GM21360 (cell line): Measurements from ENCODE around the gene MKX.
"Not testable (repeated sequence)": the region's sequence is repeated elsewhere in the genome, so short reads cannot be mapped to it uniquely, and the experiment has no call there.

Experiments used
- ATAC-seq: cut with Tn5 transposase; IDR thresholded peaks from one replicate; pipeline ENCODE4 v1.9.1; 2021; ENCODE audit warnings: mild to moderate bottlenecking, moderate library complexity; ENCODE audit not compliant: unreplicated experiment

The MKX gene

DNA sequence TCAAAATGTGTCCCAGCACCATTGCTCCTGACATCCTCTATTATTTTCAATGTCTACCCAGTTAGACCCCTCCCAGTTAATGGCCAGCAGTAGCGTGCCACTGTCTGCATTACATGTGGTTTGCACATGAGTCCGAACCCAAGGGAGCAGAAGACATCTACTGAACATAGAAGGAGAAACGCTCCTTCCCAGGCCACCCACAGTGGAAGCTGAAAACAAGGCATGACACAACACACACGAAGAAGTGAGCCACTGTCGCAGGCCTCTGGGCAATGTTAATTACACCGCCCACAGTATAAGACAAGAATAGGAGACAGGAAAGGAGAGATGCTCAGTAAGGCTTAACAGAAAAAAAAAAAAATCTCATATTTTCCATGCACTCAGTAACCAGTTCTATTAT is 50.5 kb downstream of the MKX start:
- ATAC-seq: no peak

DNA sequence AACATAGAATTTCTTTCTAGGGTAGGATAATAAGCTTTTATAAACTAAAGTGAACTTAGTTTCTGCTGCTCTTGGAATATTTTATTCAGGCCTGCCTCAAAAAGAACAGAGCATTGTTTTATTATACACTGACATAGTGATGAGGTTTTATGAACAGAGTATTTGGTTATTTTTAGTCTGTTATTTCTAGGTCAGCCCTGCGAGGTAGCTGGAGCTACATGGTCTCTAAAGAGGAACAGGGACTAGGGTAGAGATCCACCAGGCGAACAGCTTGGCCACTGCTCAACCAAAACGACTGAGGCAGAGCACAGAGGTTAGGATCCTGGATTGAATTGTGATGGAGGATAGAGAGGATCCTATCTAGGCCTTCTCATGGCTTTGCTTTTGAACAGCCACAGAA is 53.0 kb downstream of the MKX start:
- no peak for ATAC-seq

DNA sequence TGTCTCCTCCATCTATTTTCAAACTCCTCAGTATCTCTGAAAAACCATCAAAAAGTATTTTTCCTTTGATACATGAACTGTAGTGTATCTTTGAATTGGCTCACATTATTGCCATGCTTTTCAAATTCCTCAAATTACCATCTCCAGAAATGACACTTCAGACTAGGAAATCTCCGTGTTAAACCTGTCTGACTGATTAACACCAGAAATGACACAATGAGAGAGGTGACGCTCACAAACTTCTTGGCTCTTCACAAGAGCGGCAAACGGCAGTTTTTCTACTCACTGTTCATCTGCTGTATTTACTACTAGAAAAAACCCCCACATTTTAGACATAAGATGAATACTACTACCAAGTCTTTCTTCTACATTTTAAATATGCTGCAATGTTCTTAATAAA is 56.6 kb downstream of the MKX start:
- no peak for ATAC-seq

DNA sequence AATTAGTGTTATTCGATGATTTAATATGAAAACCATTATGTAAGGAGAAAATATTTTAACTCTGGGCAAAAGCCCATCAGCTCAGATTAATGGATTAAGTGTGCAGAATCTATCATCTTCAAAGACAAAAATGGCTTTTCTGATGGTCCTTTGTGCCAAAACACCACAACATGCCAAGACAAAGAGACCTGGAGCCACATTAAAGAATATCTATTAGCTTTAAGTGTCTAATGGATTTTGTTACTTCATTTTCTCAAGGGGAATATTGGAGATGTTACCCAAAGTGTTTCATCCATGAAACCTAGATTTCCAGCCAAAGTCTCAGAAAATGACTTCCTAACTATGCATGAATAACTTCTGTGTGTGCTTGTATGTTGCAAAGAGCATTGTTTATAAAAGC is 57.3 kb downstream of the MKX start:
- no peak for ATAC-seq

DNA sequence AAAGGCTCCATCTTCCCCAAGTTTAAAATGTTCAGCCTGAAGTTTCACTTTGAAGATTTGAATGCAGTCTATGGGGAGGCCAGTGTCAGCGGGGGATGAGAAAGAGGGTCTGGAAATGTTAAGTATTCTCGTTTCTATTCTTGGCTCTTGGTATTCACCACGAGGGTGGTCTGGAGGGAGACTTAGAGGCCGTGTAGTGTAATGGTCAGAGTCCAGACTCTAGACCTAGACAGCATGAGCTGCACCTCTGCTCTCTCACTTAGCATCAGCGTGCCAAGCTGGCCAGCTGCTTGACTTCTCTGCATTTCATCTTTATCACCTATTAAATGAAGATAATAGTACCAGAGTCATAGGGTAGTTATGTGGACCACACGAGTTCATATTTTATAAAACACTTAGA is 57.9 kb downstream of the MKX start:
- no peak for ATAC-seq

DNA sequence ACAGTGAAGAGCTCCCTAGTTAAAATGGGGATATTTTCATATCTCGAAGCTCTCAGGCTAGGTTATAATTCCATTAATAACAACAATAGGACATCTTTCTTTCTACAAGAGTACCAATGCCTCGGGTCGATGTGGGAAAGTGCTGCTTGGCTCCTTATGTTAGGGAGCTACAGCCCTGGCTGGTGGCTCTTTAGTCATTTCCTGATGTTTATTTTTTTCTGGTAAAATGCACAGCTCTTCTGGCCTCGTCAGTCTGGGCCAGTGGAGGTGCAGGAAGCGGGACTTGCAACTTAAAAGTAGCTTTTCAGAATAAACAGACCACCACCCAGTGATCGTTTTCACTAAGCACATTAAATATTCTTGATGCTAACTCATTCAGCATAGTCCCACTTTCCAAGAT is 58.3 kb downstream of the MKX start:
- no peak for ATAC-seq

DNA sequence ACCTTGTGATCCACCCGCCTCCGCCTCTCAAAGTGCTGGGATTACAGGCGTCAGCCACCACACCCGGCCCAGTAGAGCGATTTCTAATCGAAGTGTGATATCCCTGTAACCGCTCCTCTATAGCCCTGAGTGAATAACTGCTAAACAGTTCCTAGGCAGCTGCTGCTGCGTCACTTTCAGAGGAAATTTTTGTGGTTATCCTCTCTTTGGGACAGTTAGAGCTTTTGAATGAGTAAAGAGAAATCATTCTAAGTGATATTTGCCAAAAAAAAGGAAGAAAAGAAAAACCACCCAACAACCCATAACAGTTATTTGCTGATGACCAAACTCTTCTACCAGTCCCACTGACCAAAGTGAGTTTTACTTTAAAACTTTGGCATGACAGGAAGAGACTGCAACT is 59.9 kb downstream of the MKX start:
- no peak for ATAC-seq

DNA sequence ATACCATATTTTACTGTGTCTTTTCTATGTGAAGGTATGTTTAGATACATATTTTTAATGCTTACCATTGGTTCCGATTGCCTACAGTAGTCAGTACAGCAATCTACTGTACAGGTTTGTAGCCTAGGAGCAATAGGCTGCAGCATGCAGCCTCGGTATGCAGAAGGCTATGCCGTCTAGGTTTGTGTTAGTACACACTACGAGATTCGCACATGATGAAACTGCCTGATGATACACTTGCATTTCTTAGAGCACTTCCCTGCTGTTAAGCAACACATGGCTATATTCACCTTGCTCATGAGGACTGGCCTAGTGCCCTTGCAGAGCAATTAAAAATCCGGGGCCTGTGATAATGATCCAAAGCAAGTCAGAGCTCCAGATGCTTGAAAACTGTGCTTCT is 62.4 kb downstream of the MKX start:
- ATAC-seq: no peak

DNA sequence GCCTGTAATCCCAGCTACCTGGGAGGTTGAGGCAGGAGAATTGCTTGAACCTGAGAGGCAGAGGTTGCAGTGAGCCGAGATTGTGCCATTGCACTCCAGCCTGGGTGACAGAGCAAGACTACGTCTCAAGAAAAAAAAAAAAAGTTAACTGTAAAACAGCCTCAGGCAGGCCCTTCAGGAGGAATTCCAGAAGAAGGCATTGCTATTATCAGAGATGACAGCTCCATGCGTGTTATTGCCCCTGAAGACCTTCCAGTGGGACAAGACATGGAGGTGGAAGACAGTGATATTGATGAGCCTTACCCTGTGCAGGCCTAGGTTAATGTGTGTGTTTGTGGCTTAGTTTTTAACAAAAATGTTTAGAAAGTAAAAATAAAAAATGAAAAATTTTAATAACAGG is 63.8 kb downstream of the MKX start:
- not testable (repeated sequence) for ATAC-seq

DNA sequence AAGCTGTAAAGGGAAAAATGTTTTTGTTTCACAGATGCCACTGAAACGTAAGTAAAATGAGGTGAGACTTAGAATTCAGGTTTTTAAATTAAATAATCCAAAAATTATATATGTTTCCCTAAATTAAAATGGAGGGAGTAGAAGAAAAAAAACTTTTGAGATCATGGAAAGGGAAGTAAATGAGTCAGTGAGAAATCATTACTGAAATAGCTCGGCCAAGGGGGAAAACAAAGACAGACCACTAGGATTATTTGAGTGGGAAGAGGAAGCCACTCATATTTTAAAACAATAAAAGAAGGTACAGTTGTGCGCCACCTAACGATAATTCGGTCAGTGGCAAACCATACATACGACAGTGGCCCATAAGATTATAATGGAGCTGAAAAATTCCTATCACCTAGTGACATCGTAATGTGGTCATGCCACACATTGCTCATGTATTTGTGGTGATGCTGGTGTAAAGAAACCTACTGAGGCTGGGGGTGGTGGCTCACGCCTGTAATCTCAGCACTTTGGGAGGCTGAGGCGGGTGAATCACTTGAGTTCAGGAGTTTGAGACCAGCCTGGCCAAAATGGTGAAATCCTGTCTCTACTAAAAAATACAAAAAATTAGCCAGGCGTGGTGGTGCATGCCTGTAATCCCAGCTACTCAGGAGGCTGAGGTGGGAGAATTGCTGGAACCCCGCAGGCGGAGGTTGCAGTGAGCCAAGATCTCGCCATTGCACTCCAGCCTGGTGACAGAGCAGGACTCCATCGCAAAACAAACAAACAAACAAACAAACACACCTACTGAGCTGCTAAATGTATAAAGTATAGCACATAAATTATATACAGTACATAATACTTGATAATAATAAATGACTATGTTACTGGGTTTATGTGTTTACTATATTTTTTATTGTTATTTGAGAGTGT is 64.7 kb downstream of the MKX start:
- ATAC-seq: no peak

DNA sequence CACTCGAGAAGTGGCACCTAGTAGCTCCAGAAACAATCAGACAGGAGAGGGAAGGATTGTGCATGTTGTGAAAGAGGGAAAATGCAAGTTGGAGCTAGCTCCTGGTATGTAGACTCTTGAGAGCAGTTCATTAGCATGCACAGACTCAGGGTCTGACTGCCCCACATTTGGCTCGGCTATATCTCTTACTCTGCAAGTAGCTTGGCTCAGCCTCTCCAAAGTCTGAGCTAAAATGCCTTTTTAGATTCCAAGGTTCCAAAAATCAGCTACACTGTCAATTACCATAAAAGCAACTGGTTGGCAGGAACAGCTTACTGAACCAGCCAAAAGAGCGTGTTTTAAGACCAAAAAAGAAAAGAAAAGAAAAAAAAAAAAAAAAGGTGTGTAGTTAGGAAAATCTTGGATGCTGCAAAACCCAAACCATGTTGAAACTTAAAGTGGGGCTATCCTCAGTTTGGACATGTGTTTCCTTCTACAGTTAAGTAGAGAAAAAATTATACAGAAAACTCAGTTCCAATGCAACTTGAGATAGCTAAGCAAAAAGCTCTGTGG is 65.5 kb downstream of the MKX start:
- no peak for ATAC-seq

DNA sequence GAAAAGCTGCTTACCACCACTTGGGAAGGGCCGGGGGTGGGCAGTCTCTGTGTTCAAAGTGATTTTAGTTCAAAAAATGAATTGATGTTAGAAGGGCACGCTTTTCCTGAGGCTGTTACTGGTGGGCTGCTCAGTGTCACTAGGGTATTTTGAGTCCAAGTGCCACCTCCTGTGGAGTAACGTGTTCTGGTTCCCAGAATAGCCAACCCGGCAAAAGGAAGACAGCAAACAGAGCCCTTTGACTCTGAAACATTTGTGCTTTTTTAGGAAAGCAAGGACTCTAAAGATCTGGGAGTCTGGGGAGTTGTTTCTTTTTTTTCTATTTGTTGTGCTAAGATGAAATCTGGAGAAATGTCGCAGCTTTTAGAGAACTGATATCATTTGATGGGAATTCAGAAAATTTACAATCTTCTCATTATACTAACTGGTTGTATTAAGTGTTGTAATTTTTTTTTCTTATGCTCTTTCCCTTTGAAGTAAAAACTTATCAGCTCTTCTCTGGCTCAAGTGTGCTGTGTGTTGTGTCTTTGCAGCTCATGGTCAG is 66.2 kb downstream of the MKX start:
- ATAC-seq: no peak

DNA sequence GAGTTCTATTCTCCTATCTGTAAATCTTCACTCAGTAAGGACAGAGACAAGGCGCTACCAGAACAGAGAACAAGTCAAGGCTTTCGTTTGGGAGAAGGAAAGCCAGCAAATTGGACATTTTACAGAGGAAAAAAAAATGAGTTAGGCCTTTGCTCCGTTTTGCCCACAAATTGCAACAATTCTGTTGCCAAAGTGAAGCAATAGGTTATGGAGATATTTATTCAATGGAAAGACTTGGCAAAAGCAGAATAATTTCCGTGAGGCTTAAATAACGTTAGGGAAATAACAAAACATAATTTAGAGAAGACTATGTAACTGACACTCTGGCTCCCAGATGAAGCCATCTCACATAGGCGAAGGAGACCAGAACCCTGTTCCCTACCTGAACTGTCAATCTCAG is 67.5 kb downstream of the MKX start:
- no peak for ATAC-seq

DNA sequence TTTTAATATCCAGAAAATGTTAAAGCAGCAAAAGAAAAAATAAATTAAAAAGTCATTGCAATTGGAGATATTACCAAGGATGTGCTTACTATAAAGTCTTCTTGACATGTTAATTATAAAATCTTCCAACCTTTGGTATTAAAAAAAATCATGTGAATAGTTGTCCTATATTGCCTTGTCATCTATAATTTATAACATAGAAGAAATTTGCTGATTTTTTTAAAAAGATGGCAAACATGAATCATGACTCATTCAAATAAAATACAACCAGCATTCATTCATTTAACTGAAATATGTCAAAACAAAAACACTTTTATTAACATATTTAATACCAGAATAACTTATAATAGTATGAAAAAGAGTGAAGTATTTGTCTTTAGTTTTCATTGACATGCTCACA is 72.6 kb downstream of the MKX start:
- no peak for ATAC-seq

DNA sequence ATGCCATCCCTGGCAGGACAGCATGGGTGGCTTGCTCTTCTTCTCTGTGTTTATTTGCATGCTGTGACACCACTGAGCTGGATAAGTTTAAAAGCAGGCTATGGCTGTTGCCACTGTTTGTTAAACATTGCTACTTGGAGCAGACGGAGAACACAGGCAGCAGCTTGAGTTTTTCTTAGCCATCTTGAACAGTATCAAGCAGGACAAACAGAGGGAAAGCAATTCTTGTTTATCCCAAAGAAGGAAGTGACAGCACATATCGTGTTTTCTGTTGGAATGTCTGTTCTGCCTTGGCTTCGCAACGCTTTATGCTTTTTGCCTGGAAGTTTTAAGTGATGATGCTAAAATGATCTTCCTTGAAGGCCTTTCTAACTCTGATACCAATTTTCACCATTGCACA is 73.8 kb downstream of the MKX start:
- ATAC-seq: no peak

DNA sequence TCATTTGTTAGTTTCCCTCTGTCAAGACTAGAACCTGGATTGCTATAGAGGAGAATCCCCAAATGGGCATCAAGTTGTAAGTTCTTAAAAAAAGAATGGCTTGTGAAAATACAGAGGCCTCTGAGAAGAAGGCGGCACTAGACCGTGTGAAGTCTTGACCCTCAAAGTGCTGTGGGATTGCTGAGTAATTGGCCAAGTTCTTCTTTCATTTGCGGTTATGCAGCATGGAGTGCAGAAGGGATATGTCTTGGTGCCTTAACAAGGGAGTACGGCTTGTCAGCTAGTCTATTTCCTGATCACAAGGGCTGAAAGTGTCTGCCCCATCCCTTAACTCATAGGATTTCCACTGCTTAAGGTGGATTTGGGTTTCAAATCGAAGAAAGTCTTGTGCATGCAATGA is 81.2 kb downstream of the MKX start:
- no peak for ATAC-seq

DNA sequence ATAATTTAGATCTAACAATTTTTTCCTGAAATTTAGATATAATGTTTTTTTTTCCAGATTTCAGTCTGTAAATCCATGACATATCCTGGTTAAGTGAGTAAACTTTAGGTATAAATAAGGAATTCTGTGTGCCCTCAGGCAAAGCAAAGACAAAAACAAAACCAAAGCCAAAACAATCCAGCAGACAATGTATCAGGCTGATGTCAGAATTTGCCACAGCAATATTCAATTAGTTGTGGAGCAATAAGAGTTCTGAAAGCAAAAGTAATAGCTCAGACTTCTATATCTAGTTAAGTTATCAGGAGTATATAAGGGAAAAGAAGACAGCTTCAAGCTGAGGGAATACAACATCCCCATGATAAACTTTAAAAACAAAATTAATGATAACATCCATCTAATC is 82.0 kb downstream of the MKX start:
- no peak for ATAC-seq

DNA sequence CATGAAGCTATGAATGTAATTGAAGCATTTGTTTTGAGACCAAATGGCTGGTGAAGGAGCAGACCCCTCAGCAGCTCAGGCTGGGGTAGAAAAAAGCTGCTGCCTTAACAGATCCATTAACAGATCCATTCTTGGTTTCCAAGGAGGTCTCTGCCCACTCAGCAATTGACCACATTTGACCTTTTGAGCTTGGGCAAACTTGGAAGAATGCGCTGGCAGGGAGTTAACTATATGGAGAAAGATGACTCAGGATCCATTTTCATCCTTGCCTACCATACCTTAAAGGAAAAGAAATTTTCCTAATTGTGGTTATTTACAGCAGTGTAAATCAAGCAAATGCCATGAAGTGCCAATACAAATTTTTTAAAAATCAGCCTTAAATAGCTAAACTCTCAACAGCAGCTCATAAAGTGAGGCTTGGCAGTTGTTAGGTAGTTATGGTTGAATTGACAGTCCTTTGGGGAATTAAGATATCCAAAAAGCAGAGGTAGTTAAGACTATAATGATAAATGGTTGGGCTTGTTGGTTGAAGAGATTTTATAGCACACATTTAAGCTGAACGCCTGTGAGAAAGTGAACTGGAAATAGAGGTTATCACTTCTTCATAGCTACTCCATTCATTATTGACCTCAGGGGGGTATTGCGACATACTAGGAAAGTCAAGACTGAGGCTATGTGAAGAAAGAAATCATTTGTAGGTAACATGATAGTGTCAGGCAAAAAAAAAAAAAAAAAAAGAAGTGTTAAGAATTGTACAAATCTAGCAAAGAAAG is 83.9 kb downstream of the MKX start:
- no peak for ATAC-seq

DNA sequence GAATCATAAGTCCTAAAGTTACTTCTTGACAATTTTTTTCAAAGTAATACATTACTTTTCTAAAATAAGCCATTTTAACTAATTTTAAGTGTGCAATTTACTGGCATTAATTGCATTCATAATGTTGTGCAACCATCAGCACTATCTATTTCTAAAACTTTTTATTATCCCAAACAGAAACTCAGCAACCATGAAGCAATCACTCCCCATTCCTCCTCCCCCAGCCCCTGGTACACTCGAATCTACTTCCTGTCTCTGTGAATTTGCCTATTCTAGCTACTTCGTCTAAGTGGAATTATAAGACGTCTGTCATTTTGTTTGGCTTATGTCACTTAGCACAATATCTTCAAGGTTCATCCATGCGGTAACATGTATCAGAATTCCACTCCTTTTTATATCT is 84.9 kb downstream of the MKX start:
- no peak for ATAC-seq

DNA sequence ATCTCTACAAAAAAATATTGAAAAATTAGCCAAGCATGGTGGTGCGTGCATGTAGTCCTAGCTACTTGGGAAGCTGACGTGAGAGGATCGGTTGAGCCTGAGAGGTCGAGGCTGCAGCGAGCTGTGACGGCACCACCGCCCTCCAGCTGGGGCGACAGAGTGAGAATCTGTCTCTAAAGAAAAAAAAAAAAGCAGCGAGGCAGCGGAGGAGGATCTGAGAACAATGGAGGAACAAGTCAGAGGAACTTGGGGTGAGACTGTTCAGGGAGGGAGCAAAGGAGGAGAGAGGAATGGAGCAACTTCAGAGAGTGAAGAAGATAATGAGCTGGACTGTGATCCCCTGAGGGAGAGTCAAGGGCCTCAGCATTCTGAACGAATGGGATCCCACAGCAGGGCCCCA is 85.4 kb downstream of the MKX start:
- ATAC-seq: no peak

DNA sequence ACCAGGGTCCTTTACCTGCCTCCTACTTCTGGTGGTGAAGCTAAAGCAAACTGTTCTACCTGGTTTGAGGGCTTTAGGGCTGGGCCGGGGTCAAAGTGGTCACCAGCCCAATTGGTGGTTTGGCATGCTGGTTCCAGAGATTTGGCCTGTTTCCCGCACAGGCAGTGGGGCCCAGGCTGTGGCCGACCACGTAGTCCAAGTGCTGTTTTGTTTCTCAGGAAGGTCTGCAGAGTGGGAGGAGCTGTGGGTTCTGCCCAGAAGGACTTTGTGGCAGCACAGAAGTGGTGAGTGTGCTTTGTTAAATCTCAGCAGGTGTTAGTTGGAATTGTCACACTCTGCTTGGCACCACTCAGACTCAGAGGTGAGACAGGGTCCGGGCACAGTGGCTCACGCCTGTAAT is 85.8 kb downstream of the MKX start:
- ATAC-seq: no peak

DNA sequence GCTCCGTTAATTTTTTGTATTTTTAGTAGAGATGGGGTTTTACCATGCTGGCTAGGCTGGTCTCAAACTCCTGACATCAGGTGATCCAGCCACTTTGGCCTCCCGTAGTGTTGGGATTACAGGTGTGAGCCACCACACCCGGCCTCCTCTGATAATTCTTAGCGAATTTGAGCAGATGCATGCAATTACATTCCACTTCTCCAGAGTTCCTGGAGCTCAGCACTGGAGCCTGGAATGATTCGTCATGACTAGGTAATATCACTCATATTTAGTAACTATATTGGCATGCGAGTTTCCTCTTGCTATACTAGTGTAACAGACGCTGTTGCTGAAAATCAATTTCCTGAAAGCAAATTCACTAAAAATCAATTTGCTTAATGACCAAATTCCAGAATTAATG is 86.8 kb downstream of the MKX start:
- no peak for ATAC-seq
